T47D (cell line): ENCODE results near the gene RASGRF2.
A peak's percentile ranks its signal among the peaks of the same experiment; 100 is the strongest.
"Not testable (repeated sequence)": the region's sequence is repeated elsewhere in the genome, so short reads cannot be mapped to it uniquely, and the experiment has no call there.

ENCODE experiments used
- DNase-seq, 2 experiments: peaks; one replicate each; pipeline versions ENCODE4 v3.0.0 to v3.0.0-alpha.2; 2011 to 2012; ENCODE audit warnings: low read depth in 1 of 2, low spot score in 1 of 2
- JUND ChIP-seq: IDR thresholded peaks from 2 replicates; pipeline ENCODE4 v1.6.1; 2012; ENCODE audit warnings: low read depth
- in situ Hi-C: cut with HindIII; loops from 2 replicates; pipeline ENCODE4 v1.10.0; 2016; ENCODE audit warnings: low sequenced_read_pairs, low pct_unique_long_range_greater_than_20kb

The RASGRF2 gene

GRCh38 chr5:81093536-81094196 lies 133.5 kb downstream of the RASGRF2 start:
- TF ChIP-seq JUND = no peak
- no peak for DNase-seq
- in situ Hi-C loops = no loop called here

- DNase-seq = no peak
- no peak for TF ChIP-seq JUND
- in situ Hi-C loops = no loop called here
Measured at GRCh38 chr5:81095835-81096234, 135.7 kb downstream of the RASGRF2 start.

GRCh38 chr5:81097713-81098112 lies 137.6 kb downstream of the RASGRF2 start:
- in situ Hi-C loops = no loop called here
- no peak for TF ChIP-seq JUND
- no peak for DNase-seq

DNA sequence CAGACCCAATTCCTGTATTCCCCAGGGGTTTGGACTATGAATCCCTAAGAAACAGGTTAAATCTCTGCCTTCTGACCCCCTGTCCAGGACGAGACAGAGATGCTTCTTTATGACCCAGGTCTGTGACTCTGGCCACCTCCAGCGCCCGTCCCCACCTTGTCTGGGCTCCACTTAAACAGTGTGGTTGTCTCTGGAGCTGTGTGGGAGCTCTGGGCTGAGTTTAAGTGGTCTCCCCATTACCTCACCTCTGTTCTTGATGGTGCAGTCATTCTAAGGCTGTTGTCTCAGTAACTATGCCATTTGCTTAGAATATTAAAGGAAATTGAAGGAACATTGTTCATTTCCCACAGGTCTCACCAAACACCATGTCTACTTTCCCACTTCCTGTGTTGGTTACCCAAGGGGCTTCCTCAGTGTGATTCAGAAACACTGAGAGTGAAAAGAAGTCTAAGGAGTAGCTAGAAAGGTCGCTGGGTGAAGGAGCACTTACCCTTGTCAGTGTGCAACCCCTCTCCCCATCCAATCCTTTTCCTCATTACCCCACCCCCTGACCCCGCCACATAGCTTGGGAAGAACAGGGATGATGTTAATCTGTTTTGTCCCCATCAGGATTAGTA lies 145.2 kb downstream of the RASGRF2 start:
- in situ Hi-C loops = no loop called here
- no peak for TF ChIP-seq JUND
- no peak for DNase-seq

DNA sequence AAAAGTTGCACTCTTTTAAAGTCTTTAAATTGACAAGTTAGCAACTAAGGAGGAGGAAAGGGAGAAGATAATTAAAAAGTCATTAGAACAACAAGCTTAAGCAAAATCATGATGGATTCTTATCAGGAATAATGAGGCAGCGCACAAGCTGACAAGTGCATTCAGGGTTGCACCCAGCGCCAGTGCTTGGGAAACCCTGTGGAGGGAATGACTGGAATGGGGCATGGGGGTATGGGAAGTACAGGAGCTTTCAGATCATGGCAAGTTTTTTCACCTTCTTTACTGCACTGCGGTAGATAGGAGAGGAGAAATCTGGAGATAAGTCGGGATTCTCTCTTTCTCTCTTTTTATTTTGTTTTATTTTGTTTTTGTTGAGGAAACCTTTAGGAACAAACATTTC lies 155.1 kb downstream of the RASGRF2 start:
- in situ Hi-C loops = no loop called here
- TF ChIP-seq JUND = no peak
- no peak for DNase-seq

DNA sequence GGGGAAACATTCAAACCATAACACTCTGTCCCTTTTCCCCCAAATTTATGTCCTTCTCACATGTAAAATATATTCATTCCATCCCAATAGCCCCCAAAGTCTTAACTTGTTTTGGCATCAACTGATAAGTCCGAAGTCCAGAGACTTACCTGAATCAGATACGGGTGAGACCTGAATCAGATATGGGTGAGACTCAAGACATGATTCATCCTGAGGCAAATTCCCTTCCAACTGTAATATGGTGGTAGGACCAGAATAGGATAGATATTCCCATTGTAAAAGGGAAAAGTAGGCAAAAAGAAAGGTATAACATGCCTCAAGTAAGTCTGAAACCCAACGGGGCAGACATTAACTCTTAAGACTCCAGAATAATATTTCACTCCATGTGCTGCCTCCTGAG lies 157.4 kb downstream of the RASGRF2 start:
- DNase-seq = no peak
- TF ChIP-seq JUND = no peak
- in situ Hi-C loops = no loop called here

- in situ Hi-C loops = no loop called here
- no peak for TF ChIP-seq JUND
- no peak for DNase-seq
Measured at GRCh38 chr5:81121273-81121672, 161.1 kb downstream of the RASGRF2 start.

DNA sequence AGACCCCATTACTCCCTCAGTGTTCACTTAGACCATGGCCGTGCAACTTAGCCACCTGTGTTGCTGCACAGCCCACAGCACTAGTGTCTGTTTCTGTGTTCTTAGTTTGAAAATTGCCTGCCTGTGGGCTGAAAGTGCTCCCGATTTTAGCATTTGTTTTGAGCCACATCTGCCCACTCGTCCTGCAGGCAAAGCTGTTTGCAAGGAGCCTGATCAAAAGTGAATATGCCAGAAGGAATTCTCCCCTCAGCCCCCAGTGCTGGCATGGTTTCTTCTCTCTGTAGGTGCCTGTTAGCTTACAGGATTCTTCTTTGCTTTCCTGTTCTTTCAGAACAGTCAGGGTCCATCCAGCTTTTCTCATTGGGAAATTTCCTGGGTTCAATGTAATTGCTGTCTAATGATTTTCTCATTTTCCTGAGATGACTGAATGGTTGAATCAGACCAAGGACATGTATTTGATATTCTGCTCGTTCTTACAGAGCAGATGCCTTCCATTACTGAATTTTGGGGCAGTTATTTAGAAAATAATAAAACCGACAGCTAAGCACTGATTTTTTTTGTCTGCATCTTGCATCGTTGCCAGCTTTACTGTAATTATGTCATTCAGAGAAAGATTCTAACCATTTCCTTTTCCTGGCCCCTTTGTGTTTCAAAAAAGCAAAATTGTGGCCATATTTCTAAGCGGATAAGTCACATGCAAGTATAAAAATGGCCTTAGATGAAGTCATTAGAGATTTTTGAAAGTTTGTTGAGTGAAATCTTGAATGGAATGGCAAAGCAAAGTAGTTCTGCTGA lies 161.9 kb downstream of the RASGRF2 start:
- DNase-seq = no peak
- no peak for TF ChIP-seq JUND
- in situ Hi-C loops = no loop called here

GRCh38 chr5:81124689-81125088 lies 164.5 kb downstream of the RASGRF2 start:
- in situ Hi-C loops, DNase-seq: not testable (repeated sequence)

- peak in 1 of 2 experiments; percentile 25 for DNase-seq
- in situ Hi-C loops = no loop called here
- TF ChIP-seq JUND = no peak
Measured at GRCh38 chr5:81125959-81126358, 165.8 kb downstream of the RASGRF2 start.

GRCh38 chr5:81128416-81128815 lies 168.3 kb downstream of the RASGRF2 start:
- in situ Hi-C loops = no loop called here
- DNase-seq = no peak
- no peak for TF ChIP-seq JUND

DNA sequence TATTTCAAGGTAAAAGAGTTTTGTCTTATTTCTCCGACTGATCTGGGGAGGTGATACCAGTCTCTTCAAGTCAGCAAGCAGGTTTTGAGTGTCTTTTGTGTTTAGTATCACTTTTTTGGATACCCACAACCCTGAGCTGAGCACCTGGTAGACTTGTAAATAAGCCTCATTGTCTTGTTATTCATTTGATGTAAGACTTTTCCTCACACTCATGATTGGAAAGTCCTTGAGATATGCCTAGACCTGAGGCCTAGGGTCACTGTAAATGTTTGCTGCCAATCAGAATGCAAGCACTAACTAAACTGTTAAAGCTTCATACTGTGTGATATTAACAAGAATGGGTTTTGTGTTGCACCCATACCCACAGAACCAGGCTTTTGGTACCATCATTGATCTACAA lies 172.2 kb downstream of the RASGRF2 start:
- no peak for TF ChIP-seq JUND
- no peak for DNase-seq
- in situ Hi-C loops = no loop called here

- DNase-seq = no peak
- in situ Hi-C loops = no loop called here
- TF ChIP-seq JUND = no peak
Measured at GRCh38 chr5:81134066-81134465, 173.9 kb downstream of the RASGRF2 start.
